H9 (cell line): ENCODE measurements around the gene BTD. TPM values are rescaled to one million over a fixed set of nuclear protein-coding genes. Genes with fewer than 3 reads are reported as not detected.

ENCODE experiments used
- DNase-seq: peaks from one replicate; pipeline ENCODE4 v3.0.0-alpha.2; 2017
- H2AFZ ChIP-seq: one replicate; pipeline ENCODE4 v1.6.1; 2013; ENCODE audit warnings: mild to moderate bottlenecking, low read length, control low read depth, moderate library complexity
- H2AK5ac ChIP-seq: 2 replicates; pipeline ENCODE4 v1.6.1; 2013; ENCODE audit warnings: low read length, control low read depth, mixed read lengths; ENCODE audit not compliant: insufficient read length
- H2BK120ac ChIP-seq: one replicate; pipeline ENCODE4 v1.6.1; 2013; ENCODE audit warnings: low read depth, mild to moderate bottlenecking, low read length, control low read depth, inconsistent platforms; ENCODE audit not compliant: poor library complexity, severe bottlenecking
- H2BK12ac ChIP-seq: 2 replicates; pipeline ENCODE4 v1.6.1; 2013; ENCODE audit warnings: low read length, control low read depth, mixed read lengths, low read depth; ENCODE audit not compliant: insufficient read length
- H2BK15ac ChIP-seq: 2 replicates; pipeline ENCODE4 v1.6.1; 2013; ENCODE audit warnings: low read depth, low read length, control low read depth
- H2BK20ac ChIP-seq: one replicate; pipeline ENCODE4 v1.6.1; 2013; ENCODE audit warnings: low read depth, mild to moderate bottlenecking, low read length, control low read depth, inconsistent platforms; ENCODE audit not compliant: poor library complexity, severe bottlenecking
- H2BK5ac ChIP-seq: 2 replicates; pipeline ENCODE4 v1.6.1; 2013; ENCODE audit warnings: low read length, control low read depth, mixed read lengths; ENCODE audit not compliant: insufficient read length
- H3K14ac ChIP-seq: 2 replicates; pipeline ENCODE4 v1.6.1; 2013; ENCODE audit warnings: low read length, control low read depth; ENCODE audit not compliant: insufficient read depth
- H3K18ac ChIP-seq: 2 replicates; pipeline ENCODE4 v1.6.1; 2013; ENCODE audit warnings: low read depth, mild to moderate bottlenecking, mixed read lengths, low read length, control low read depth; ENCODE audit not compliant: insufficient read length
- H3K23ac ChIP-seq: 2 replicates; pipeline ENCODE4 v1.6.1; 2013; ENCODE audit warnings: low read length, control low read depth, mixed read lengths, low read depth; ENCODE audit not compliant: insufficient read length
- H3K23me2 ChIP-seq: 2 replicates; pipeline ENCODE4 v1.6.1; 2013; ENCODE audit warnings: low read depth, mild to moderate bottlenecking, mixed read lengths, low read length, control low read depth; ENCODE audit not compliant: insufficient read length, poor library complexity, severe bottlenecking
- H3K27ac ChIP-seq: 2 replicates; pipeline ENCODE4 v1.5.1; 2013; ENCODE audit warnings: low read length, control low read depth, mixed read lengths, low read depth; ENCODE audit not compliant: insufficient read length
- H3K27me3 ChIP-seq: 2 replicates; pipeline ENCODE4 v1.6.1; 2013; ENCODE audit warnings: low read length, control low read depth, inconsistent platforms; ENCODE audit not compliant: insufficient read depth
- H3K4ac ChIP-seq: 2 replicates; pipeline ENCODE4 v1.6.1; 2013; ENCODE audit warnings: low read depth, mild to moderate bottlenecking, control low read depth, inconsistent platforms, low read length, moderate library complexity
- H3K4me1 ChIP-seq: 2 replicates; pipeline ENCODE4 v1.6.1; 2013; ENCODE audit warnings: low read length, control low read depth, inconsistent platforms; ENCODE audit not compliant: insufficient read depth
- H3K4me2 ChIP-seq: 2 replicates; pipeline ENCODE4 v1.6.1; 2013; ENCODE audit warnings: low read length, control low read depth, mixed read lengths; ENCODE audit not compliant: insufficient read length, insufficient read depth
- H3K56ac ChIP-seq: 2 replicates; pipeline ENCODE4 v1.6.1; 2013; ENCODE audit warnings: low read depth, mild to moderate bottlenecking, mixed read lengths, low read length, control low read depth; ENCODE audit not compliant: insufficient read length
- H3K79me1 ChIP-seq: 2 replicates; pipeline ENCODE4 v1.6.1; 2013; ENCODE audit warnings: low read depth, mild to moderate bottlenecking, moderate library complexity, low read length, control low read depth, inconsistent platforms; ENCODE audit not compliant: insufficient read depth, poor library complexity, severe bottlenecking
- H3K79me2 ChIP-seq: 2 replicates; pipeline ENCODE4 v1.6.1; 2013; ENCODE audit warnings: low read length, control low read depth, inconsistent platforms; ENCODE audit not compliant: insufficient read depth
- H3K9ac ChIP-seq: 2 replicates; pipeline ENCODE4 v1.6.1; 2013; ENCODE audit warnings: low read length, control low read depth, mixed read lengths; ENCODE audit not compliant: insufficient read length; ENCODE audit errors: extremely low read depth
- H3K9me3 ChIP-seq: one replicate; pipeline ENCODE4 v1.6.1; 2013; ENCODE audit warnings: low read depth, low read length, inconsistent platforms; ENCODE audit not compliant: control insufficient read depth
- H3T11ph ChIP-seq: one replicate; pipeline ENCODE4 v1.6.1; 2013; ENCODE audit warnings: mild to moderate bottlenecking, low read length, control low read depth, inconsistent platforms
- H4K20me1 ChIP-seq: one replicate; pipeline ENCODE4 v1.6.1; 2013; ENCODE audit not compliant: control insufficient read depth, insufficient read length, insufficient read depth
- H4K5ac ChIP-seq: 2 replicates; pipeline ENCODE4 v1.6.1; 2013; ENCODE audit warnings: low read depth, mild to moderate bottlenecking, mixed read lengths, low read length, control low read depth; ENCODE audit not compliant: insufficient read length
- H4K8ac ChIP-seq: replicated peaks from 2 replicates; pipeline ENCODE4 v1.6.1; 2013; ENCODE audit warnings: low read length, control low read depth, mixed read lengths, low read depth; ENCODE audit not compliant: insufficient read length
- H4K91ac ChIP-seq: 2 replicates; pipeline ENCODE4 v1.6.1; 2013; ENCODE audit warnings: low read depth, mild to moderate bottlenecking, moderate library complexity, mixed read lengths, low read length, control low read depth; ENCODE audit not compliant: insufficient read length
- H3K27ac Mint-ChIP-seq, 3 experiments: 2 replicates in 2 of 3; 3 replicates in 1 of 3; pipeline ENCODE4 v1.8.0; 2020 to 2021; ENCODE audit warnings: mixed read lengths in 3 of 3, mild to moderate bottlenecking in 1 of 3, moderate library complexity in 1 of 3
- H3K27me3 Mint-ChIP-seq: 2 replicates; pipeline ENCODE4 v1.8.0; 2021; ENCODE audit warnings: low read depth, mild to moderate bottlenecking, moderate library complexity, mixed read lengths
- H3K36me3 Mint-ChIP-seq, 3 experiments: 2 replicates in 2 of 3; 3 replicates in 1 of 3; pipeline ENCODE4 v1.8.0; 2020 to 2021; ENCODE audit warnings: low read depth in 3 of 3, mixed read lengths in 3 of 3; ENCODE audit not compliant: insufficient read depth in 1 of 3
- H3K4me1 Mint-ChIP-seq, 2 experiments: 2 replicates each; pipeline ENCODE4 v1.8.0; 2020; ENCODE audit warnings: mixed read lengths in 2 of 2
- H3K4me3 Mint-ChIP-seq, 2 experiments: 2 replicates in 1 of 2; 3 replicates in 1 of 2; pipeline ENCODE4 v1.8.0; 2020 to 2021; ENCODE audit warnings: mild to moderate bottlenecking in 2 of 2, mixed read lengths in 2 of 2, moderate library complexity in 1 of 2
- H3K9me3 Mint-ChIP-seq, 2 experiments: 2 replicates in 1 of 2; 3 replicates in 1 of 2; pipeline ENCODE4 v1.8.0; 2020; ENCODE audit warnings: mild to moderate bottlenecking in 2 of 2, mixed read lengths in 2 of 2, moderate library complexity in 1 of 2
- CTCF ChIP-seq: fragments of 200-600 bp; sonication (generic); conservative IDR thresholded peaks from 3 replicates; pipeline ENCODE4 v1.8.0; 2021; ENCODE audit warnings: antibody characterized with exemption, mild to moderate bottlenecking
- WGBS: extraction: QIAGEN DNeasy Blood & Tissue Kit; methylation state at CpG from one replicate; pipeline ENCODE4 v1.1.7; 2013; ENCODE audit warnings: missing lambda C conversion rate, low lambda C conversion rate, mixed read lengths; ENCODE audit not compliant: insufficient read length; ENCODE audit errors: extremely low coverage; 5-methylcytosine and 5-hydroxymethylcytosine counted together
- total RNA-seq: library from RNA; stranded (reverse); gene quantifications from 2 replicates; pipeline ENCODE4 v1.2.1, GENCODE V29; 2021

The BTD gene
- total RNA-seq, 1 experiment from 2014 or later = 21.5 TPM

GRCh38 chr3:15631426-15632211 is 30.1 kb downstream of the BTD start:
- H3K27ac ChIP-seq = no peak overlapping the region
- H3K79me1 ChIP-seq = no peaks in the 10 kb centered on the region
- no peak overlapping the region for H2BK120ac ChIP-seq
- no peaks in the 10 kb centered on the region for H3K9me3 ChIP-seq
- Mint-ChIP-seq H3K27ac (peak overlapping the region; percentile 59 to 96 (median 59)), H3K4me3 (peak overlapping the region in 1 of 2 experiments; percentile 23; a peak in 2 of 5 replicates), H3K9me3 (no peaks in the 10 kb centered on the region), H3K27me3 (no peaks in the 10 kb centered on the region), H3K4me1 (peaks cover 66 to 69% of the 10 kb centered on the region in 2 experiments), H3K36me3 (peaks cover 4 to 5% (median 4%) of the 10 kb centered on the region in 3 experiments; a peak in 4 of 7 replicates)
- no CpG with 5 or more reads among the region's 12 CpGs for WGBS
- H3T11ph ChIP-seq = no peak overlapping the region
- no peak overlapping the region for H3K56ac ChIP-seq
- no peak overlapping the region for H3K23ac ChIP-seq
- peak; percentile 23; the same call in 1 of the 3 replicates for TF ChIP-seq CTCF
- H2BK5ac ChIP-seq = no peak overlapping the region
- peak; percentile 55 for DNase-seq
- H2BK15ac ChIP-seq = no peak overlapping the region
- no peak overlapping the region for H3K18ac ChIP-seq
- H4K20me1 ChIP-seq = no peaks in the 10 kb centered on the region
- no peak overlapping the region for H4K91ac ChIP-seq
- H3K4ac ChIP-seq = no peak overlapping the region
- no peak overlapping the region for H4K8ac ChIP-seq
- H3K9ac ChIP-seq = no peak overlapping the region
- no peak overlapping the region for H2AK5ac ChIP-seq
- no peak overlapping the region for H2AFZ ChIP-seq
- no peak overlapping the region for H2BK12ac ChIP-seq
- H3K79me2 ChIP-seq = no peaks in the 10 kb centered on the region
- H2BK20ac ChIP-seq = no peak overlapping the region
- no peak overlapping the region for H3K4me2 ChIP-seq
- H3K4me1 ChIP-seq = peaks cover 21% of the 10 kb centered on the region
- no peaks in the 10 kb centered on the region for H3K27me3 ChIP-seq
- H3K23me2 ChIP-seq = no peaks in the 10 kb centered on the region
- no peak overlapping the region for H3K14ac ChIP-seq
- H4K5ac ChIP-seq = no peak overlapping the region
